K562 (cell line): Measurements from ENCODE around the gene KASH5. TPM values are rescaled to one million over a fixed set of nuclear protein-coding genes. Genes with fewer than 3 reads are reported as not detected.

Experiments used
- BCOR ChIP-seq: fragments of 450-650 bp; IDR thresholded peaks from 2 replicates; pipeline ENCODE4 v1.6.1; 2016
- NFRKB ChIP-seq: fragments of 450-650 bp; IDR thresholded peaks from 2 replicates; pipeline ENCODE4 v1.6.1; 2016; ENCODE audit warnings: low read depth
- RBBP5 ChIP-seq: fragments of 200-600 bp; sonication (generic); IDR thresholded peaks from 2 replicates; pipeline ENCODE4 v1.6.1; 2012; ENCODE audit warnings: borderline replicate concordance, mild to moderate bottlenecking, low read length, control low read depth, inconsistent platforms; ENCODE audit not compliant: insufficient read depth, poor library complexity, severe bottlenecking
- RBFOX2 ChIP-seq: fragments of 200-400 bp; formaldehyde crosslinking; IDR thresholded peaks from 2 replicates; pipeline ENCODE4 v1.6.1; 2017; ENCODE audit warnings: low read depth, mild to moderate bottlenecking, low read length, moderate library complexity
- RUNX1 ChIP-seq: sonication (generic); IDR thresholded peaks from 2 replicates; pipeline ENCODE4 v1.6.1; 2016; ENCODE audit warnings: antibody characterized with exemption, low read depth
- SIRT6 ChIP-seq: IDR thresholded peaks from one replicate; pipeline ENCODE4 v1.6.1; 2012; ENCODE audit warnings: low read depth, mild to moderate bottlenecking, control low read depth, inconsistent platforms, low read length, moderate library complexity
- SMAD4 ChIP-seq: fragments of 250-450 bp; sonication (Bioruptor Pico); conservative IDR thresholded peaks from 2 replicates; pipeline ENCODE4 v1.8.0; 2021; ENCODE audit warnings: inconsistent platforms, mild to moderate bottlenecking, moderate library complexity
- TARDBP ChIP-seq: fragments of 450-650 bp; IDR thresholded peaks from 2 replicates; pipeline ENCODE4 v1.6.1; 2016
- TCF7 ChIP-seq: sonication (generic); IDR thresholded peaks from 2 replicates; pipeline ENCODE4 v1.6.1; 2016; ENCODE audit warnings: antibody characterized with exemption, borderline replicate concordance
- ZNF121 ChIP-seq: sonication (generic); formaldehyde crosslinking; conservative IDR thresholded peaks from 2 replicates; pipeline ENCODE4 v1.8.0; 2022; ENCODE audit warnings: missing genetic modification reagents
- ZNF175 ChIP-seq: fragments of 200-800 bp; sonication (Bioruptor generic); IDR thresholded peaks from 2 replicates; pipeline ENCODE4 v1.6.1; 2016; ENCODE audit warnings: low read depth, mild to moderate bottlenecking, missing genetic modification characterization, missing compliant biosample characterization
- ZNF347 ChIP-seq: fragments of 450-650 bp; formaldehyde crosslinking; IDR thresholded peaks from 2 replicates; pipeline ENCODE4 v1.4.0; 2020; ENCODE audit warnings: low read depth, mild to moderate bottlenecking, moderate library complexity
- polyA plus RNA-seq, 8 experiments: library from polyadenylated mRNA; depleted of rRNA in 4 of 8; stranded (reverse) in 5 of 8; unstranded in 3 of 8; fragments of >200 nt; fragmentation: Nextera tagmentation in 2 of 8; fragmentation: Illumina TruSeq in 1 of 8; extraction: Ambion mirVana in 2 of 8; extraction: Trizol in 1 of 8; gene quantifications; 2 replicates each; pipeline versions ENCODE4 v1.2.1 to v1.2.3, GENCODE V29; 2011 to 2014; ENCODE audit warnings: inconsistent platforms in 1 of 8, missing spikeins in 1 of 8
- total RNA-seq, 7 experiments: library from RNA; depleted of rRNA in 6 of 7; stranded (reverse); fragments of >200 nt in 6 of 7; fragmentation: Illumina TruSeq in 2 of 7; extraction: Trizol in 2 of 7; gene quantifications; 2 replicates each; pipeline versions ENCODE4 v1.2.1 to v1.2.3, GENCODE V29; 2011 to 2021; ENCODE audit warnings: low replicate concordance in 1 of 7
- TF ChIP-seq, protein P1 (sequence below): fragments of 450-650 bp; IDR thresholded peaks from 2 replicates; pipeline ENCODE4 v1.6.1; 2017; ENCODE audit warnings: antibody characterized with exemption, mild to moderate bottlenecking
- TF ChIP-seq, protein P2 (sequence below): fragments of 250-450 bp; sonication (Bioruptor Pico); IDR thresholded peaks from 2 replicates; pipeline ENCODE4 v1.5.0; 2021; ENCODE audit warnings: mild to moderate bottlenecking, moderate library complexity
- TF ChIP-seq, protein P3 (sequence below): IDR thresholded peaks from 2 replicates; pipeline ENCODE4 v1.6.1; 2011; ENCODE audit warnings: borderline replicate concordance, low read depth, mild to moderate bottlenecking, moderate library complexity, low read length; ENCODE audit not compliant: insufficient read depth, poor library complexity, severe bottlenecking
- TF ChIP-seq, protein P4 (sequence below): fragments of 250-450 bp; sonication (Bioruptor Pico); IDR thresholded peaks from 2 replicates; pipeline ENCODE4 v1.5.0; 2020; ENCODE audit warnings: mild to moderate bottlenecking, borderline replicate concordance

The KASH5 gene
- total and polyA plus RNA-seq, 9 of the 15 experiments (the other 6 are each of a cell fraction or from before 2014, with no cell fraction given) = 0.07 to 0.84 (median 0.34) TPM; not detected in 1

DNA sequence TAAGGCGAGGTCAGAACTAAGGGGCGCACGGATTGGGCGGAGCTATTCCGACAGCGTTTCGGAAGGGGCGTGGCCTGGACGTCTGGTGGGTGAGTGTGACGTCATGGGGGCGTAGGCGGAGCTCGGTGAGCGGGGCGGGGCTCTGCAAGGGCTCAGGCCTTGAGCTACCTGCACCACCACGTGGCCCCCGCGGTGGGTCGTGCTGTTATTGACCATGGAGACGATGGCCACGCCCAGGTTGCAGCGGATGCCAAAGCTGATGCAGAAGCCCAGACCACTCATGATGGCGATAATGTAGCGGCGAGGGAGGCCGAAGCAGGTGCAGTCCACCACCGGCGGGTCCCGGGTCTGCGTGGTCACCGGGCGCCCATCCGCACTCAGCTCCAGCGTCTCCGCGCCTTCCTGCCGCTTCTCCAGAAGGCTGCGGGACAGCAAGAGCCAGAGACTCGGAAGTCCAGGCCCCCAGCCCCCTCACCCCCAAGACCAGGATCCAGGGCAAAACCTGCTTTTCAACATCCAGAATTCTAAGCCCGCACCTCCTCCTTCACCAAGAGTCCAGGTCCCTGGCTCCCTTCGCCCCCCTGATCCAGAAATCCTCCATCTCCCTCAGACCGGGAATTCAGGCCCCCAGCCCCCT, 48.5 kb downstream of the KASH5 start (continued):
- TF ChIP-seq RBBP5 (peak; percentile 24), TARDBP (no peak), NFRKB (no peak), SMAD4 (CRISPR knock-in tag) (no peak), SIRT6 (no peak), ZNF347 (CRISPR knock-in tag) (no peak), TCF7 (no peak), ZNF175 (CRISPR knock-in tag) (no peak), RBFOX2 (peak; percentile 55), RUNX1 (peak; percentile 68; the same call in 1 of the 2 replicates), BCOR (no peak), ZNF121 (CRISPR knock-in tag) (no peak)
- TF ChIP-seq, protein P1, sequence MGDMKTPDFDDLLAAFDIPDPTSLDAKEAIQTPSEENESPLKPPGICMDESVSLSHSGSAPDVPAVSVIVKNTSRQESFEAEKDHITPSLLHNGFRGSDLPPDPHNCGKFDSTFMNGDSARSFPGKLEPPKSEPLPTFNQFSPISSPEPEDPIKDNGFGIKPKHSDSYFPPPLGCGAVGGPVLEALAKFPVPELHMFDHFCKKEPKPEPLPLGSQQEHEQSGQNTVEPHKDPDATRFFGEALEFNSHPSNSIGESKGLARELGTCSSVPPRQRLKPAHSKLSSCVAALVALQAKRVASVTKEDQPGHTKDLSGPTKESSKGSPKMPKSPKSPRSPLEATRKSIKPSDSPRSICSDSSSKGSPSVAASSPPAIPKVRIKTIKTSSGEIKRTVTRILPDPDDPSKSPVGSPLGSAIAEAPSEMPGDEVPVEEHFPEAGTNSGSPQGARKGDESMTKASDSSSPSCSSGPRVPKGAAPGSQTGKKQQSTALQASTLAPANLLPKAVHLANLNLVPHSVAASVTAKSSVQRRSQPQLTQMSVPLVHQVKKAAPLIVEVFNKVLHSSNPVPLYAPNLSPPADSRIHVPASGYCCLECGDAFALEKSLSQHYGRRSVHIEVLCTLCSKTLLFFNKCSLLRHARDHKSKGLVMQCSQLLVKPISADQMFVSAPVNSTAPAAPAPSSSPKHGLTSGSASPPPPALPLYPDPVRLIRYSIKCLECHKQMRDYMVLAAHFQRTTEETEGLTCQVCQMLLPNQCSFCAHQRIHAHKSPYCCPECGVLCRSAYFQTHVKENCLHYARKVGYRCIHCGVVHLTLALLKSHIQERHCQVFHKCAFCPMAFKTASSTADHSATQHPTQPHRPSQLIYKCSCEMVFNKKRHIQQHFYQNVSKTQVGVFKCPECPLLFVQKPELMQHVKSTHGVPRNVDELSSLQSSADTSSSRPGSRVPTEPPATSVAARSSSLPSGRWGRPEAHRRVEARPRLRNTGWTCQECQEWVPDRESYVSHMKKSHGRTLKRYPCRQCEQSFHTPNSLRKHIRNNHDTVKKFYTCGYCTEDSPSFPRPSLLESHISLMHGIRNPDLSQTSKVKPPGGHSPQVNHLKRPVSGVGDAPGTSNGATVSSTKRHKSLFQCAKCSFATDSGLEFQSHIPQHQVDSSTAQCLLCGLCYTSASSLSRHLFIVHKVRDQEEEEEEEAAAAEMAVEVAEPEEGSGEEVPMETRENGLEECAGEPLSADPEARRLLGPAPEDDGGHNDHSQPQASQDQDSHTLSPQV = no peak
- TF ChIP-seq, protein P2, sequence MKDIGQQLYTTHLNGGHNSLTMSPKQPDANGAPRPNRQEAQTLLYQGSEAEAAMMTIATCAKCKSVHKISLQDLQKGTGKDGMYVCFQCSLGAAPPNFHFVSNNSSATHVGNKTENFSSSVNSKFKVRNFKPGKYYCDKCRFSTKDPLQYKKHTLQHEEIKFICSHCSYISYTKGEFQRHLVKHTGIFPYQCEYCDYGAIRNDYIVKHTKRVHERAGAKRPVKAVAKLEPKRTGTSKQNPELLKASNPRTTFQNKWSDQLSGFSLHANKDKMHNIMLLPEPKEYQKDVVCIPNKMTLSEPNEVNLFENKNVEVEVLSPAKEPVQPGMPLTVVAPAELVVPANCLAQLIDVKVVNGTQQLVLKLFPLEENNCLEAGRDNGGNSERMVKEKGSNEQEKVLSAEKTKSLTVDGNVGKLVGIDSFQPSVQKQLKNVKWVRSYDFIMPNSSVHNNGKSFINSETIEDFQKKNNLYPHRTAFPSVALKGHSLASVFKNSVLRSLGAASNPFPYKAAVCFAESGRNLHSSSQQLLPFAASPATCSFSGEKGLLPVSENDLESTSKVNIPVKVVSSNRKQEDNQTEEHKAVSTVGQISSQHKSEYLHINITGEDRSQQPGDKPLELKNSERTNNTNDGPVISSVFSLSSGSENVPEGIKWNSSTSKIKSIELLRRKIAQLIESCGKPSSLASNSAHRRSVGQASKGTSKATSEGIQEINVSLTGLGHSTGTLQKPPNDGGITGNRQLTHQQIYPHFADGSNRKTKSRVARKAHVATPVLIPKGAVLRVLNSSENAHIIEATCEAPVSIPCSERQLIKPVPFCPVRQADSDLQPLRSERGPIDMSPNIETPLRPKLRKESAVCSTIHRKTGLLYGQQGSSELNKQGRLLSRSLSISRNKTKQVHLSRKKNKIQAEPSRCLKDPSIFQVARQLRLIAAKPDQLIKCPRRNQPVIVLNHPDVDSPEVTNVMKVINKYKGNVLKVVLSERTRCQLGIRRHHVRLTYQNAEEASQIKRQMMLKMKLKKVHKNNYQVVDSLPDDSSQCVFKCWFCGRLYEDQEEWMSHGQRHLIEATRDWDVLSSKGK (CRISPR knock-in tag) = no peak
- TF ChIP-seq, protein P3, sequence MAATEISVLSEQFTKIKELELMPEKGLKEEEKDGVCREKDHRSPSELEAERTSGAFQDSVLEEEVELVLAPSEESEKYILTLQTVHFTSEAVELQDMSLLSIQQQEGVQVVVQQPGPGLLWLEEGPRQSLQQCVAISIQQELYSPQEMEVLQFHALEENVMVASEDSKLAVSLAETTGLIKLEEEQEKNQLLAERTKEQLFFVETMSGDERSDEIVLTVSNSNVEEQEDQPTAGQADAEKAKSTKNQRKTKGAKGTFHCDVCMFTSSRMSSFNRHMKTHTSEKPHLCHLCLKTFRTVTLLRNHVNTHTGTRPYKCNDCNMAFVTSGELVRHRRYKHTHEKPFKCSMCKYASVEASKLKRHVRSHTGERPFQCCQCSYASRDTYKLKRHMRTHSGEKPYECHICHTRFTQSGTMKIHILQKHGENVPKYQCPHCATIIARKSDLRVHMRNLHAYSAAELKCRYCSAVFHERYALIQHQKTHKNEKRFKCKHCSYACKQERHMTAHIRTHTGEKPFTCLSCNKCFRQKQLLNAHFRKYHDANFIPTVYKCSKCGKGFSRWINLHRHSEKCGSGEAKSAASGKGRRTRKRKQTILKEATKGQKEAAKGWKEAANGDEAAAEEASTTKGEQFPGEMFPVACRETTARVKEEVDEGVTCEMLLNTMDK = no peak
- TF ChIP-seq, protein P4, sequence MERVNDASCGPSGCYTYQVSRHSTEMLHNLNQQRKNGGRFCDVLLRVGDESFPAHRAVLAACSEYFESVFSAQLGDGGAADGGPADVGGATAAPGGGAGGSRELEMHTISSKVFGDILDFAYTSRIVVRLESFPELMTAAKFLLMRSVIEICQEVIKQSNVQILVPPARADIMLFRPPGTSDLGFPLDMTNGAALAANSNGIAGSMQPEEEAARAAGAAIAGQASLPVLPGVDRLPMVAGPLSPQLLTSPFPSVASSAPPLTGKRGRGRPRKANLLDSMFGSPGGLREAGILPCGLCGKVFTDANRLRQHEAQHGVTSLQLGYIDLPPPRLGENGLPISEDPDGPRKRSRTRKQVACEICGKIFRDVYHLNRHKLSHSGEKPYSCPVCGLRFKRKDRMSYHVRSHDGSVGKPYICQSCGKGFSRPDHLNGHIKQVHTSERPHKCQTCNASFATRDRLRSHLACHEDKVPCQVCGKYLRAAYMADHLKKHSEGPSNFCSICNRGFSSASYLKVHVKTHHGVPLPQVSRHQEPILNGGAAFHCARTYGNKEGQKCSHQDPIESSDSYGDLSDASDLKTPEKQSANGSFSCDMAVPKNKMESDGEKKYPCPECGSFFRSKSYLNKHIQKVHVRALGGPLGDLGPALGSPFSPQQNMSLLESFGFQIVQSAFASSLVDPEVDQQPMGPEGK (CRISPR knock-in tag) = no peak
